Retina (tissue), 1 donor: ENCODE measurements around the gene ACSS3.

Experiments
- DNase-seq: peaks from one replicate; pipeline ENCODE4 v3.0.0-alpha.2; 2016

Gene ACSS3

DNA sequence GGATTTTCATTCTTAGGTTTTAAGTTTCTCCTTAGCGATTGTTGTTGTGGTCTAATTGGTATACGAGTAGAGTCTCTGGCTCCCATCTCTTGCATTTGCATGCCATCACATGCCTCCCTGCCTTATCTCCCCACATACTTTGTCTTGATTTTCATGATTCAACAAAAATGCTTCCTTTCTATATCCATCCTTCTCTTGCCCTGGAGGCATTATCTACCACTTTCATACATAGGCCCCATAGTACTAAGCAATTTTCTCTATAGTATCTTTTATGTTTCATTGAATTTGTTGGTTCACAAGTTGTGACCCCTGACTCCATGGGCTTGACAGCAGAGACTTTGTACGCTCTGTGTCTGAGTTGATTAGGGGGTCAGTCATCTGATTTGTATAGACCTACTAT is 226.1 kb downstream of the ACSS3 start:
- DNase-seq, result no peak
